Testis (tissue), 3 donors: ENCODE data around the gene PXMP2. TPM values are rescaled to one million over a fixed set of nuclear protein-coding genes. Genes with fewer than 3 reads are reported as not detected.

ENCODE experiments used
- DNase-seq: peaks from one replicate; pipeline ENCODE4 v3.0.0-alpha.2; 2019
- H3K27ac ChIP-seq, 2 donors: fragments of 200-600 bp; sonication (generic); one replicate each; pipeline ENCODE4 v1.5.1; 2019
- H3K27me3 ChIP-seq: fragments of 200-600 bp; sonication (generic); one replicate; pipeline ENCODE4 v1.5.1; 2019
- H3K36me3 ChIP-seq: fragments of 200-600 bp; sonication (generic); one replicate; pipeline ENCODE4 v1.5.1; 2017; ENCODE audit warnings: low read depth; ENCODE audit errors: missing control alignments
- H3K4me1 ChIP-seq: fragments of 200-600 bp; sonication (generic); one replicate; pipeline ENCODE4 v1.5.1; 2019
- H3K4me3 ChIP-seq, 2 donors: fragments of 200-600 bp; sonication (generic); one replicate each; pipeline ENCODE4 v1.5.1; 2017 to 2019
- H3K9me3 ChIP-seq: fragments of 200-600 bp; sonication (generic); one replicate; pipeline ENCODE4 v1.5.1; 2017
- CTCF ChIP-seq, 3 experiments: fragments of 450-650 bp in 2 of 3; fragments of 200-600 bp in 1 of 3; sonication (generic) in 1 of 3; IDR thresholded peaks; one replicate each; pipeline ENCODE4 v1.5.1; 2016 to 2019; ENCODE audit warnings: antibody characterized with exemption in 3 of 3, mild to moderate bottlenecking in 2 of 3, moderate library complexity in 1 of 3
- POLR2A ChIP-seq: fragments of 450-650 bp; IDR thresholded peaks from one replicate; pipeline ENCODE4 v1.6.1; 2017; ENCODE audit warnings: antibody characterized with exemption, mild to moderate bottlenecking, moderate library complexity
- WGBS, 2 donors: methylation state at CpG; one replicate each; pipeline ENCODE4 v1.1.5; 2018; 5-methylcytosine and 5-hydroxymethylcytosine counted together
- intact Hi-C: fragments of 100-400 bp; cut with DNase I; formaldehyde crosslinking; loops from one replicate; pipeline ENCODE4 v1.15.1; 2023; ENCODE audit warnings: low total_unique reads
- polyA plus RNA-seq: library from polyadenylated mRNA; stranded (reverse); fragments of 350-450 nt; fragmentation: Illumina TruSeq; extraction: RNeasy Lipid Tissue Mini Kit (QIAGEN cat#74804); gene quantifications from one replicate; pipeline ENCODE4 v1.2.3, GENCODE V29; 2014; ENCODE audit warnings: low read depth, low replicate concordance; ENCODE audit not compliant: insufficient read depth
- total RNA-seq, 2 donors: library from RNA; depleted of rRNA; stranded (reverse); fragments of >200 nt; gene quantifications; one replicate each; pipeline ENCODE4 v1.2.3, GENCODE V29; 2016

PXMP2 gene
- total and polyA plus RNA-seq, 3 donors from 2014 or later: 13.5 to 26.5 (median 16.0) TPM

- Histone ChIP-seq H3K27me3 (no peaks in the 10 kb centered on the region), H3K4me1 (no peaks in the 10 kb centered on the region), H3K36me3 (no peaks in the 10 kb centered on the region), H3K4me3 (no peak overlapping the region), H3K27ac (no peak overlapping the region), H3K9me3 (no peaks in the 10 kb centered on the region)
- intact Hi-C loops: no loop called here
- WGBS, 2 donors: 83 to 88% methylated on average over 19 of the region's 19 CpGs
- DNase-seq: no peak
- TF ChIP-seq POLR2A: no peak
- no peak for TF ChIP-seq CTCF (IDR thresholded peaks at IDR 0.05)
These were observed 52.4 kb downstream of the PXMP2 start for GRCh38 chr12:132739600-132740312.

GRCh38 chr12:132740313-132740646 lies 52.9 kb downstream of the PXMP2 start:
- Histone ChIP-seq H3K9me3 (no peaks in the 10 kb centered on the region), H3K4me1 (no peaks in the 10 kb centered on the region), H3K27me3 (no peaks in the 10 kb centered on the region), H3K27ac (no peak overlapping the region), H3K4me3 (no peak overlapping the region), H3K36me3 (no peaks in the 10 kb centered on the region)
- intact Hi-C loops: no loop called here
- TF ChIP-seq POLR2A (no peak), CTCF (IDR thresholded peaks at IDR 0.05) (no peak)
- no peak for DNase-seq
- WGBS, 2 donors: 86 to 90% methylated on average over 6 of the region's 6 CpGs

GRCh38 chr12:132740652-132741051 lies 53.3 kb downstream of the PXMP2 start:
- no peak for DNase-seq
- 86 to 93% methylated on average over 11 of the region's 11 CpGs for WGBS, 2 donors
- Histone ChIP-seq H3K27me3 (no peaks in the 10 kb centered on the region), H3K4me3 (no peak overlapping the region), H3K4me1 (no peaks in the 10 kb centered on the region), H3K36me3 (no peaks in the 10 kb centered on the region), H3K27ac (no peak overlapping the region), H3K9me3 (no peaks in the 10 kb centered on the region)
- intact Hi-C loops: no loop called here
- TF ChIP-seq POLR2A (no peak), CTCF (IDR thresholded peaks at IDR 0.05) (no peak)

GRCh38 chr12:132741620-132742019 lies 54.2 kb downstream of the PXMP2 start:
- H3K27ac ChIP-seq: no peak overlapping the region
- intact Hi-C loops: no loop called here
- no peak for TF ChIP-seq CTCF (IDR thresholded peaks at IDR 0.05)
- no peak for TF ChIP-seq POLR2A
- no peaks in the 10 kb centered on the region for H3K9me3 ChIP-seq
- H3K4me1 ChIP-seq: no peaks in the 10 kb centered on the region
- H3K36me3 ChIP-seq: no peaks in the 10 kb centered on the region
- H3K4me3 ChIP-seq: no peak overlapping the region
- DNase-seq: no peak
- no peaks in the 10 kb centered on the region for H3K27me3 ChIP-seq
- WGBS, 2 donors: 90 to 92% methylated on average over 8 of the region's 8 CpGs

GRCh38 chr12:132743831-132744230 lies 56.4 kb downstream of the PXMP2 start:
- Histone ChIP-seq H3K27me3 (no peaks in the 10 kb centered on the region), H3K9me3 (no peaks in the 10 kb centered on the region), H3K4me3 (no peak overlapping the region), H3K27ac (no peak overlapping the region), H3K4me1 (no peaks in the 10 kb centered on the region), H3K36me3 (no peaks in the 10 kb centered on the region)
- no peak for DNase-seq
- intact Hi-C loops: no loop called here
- 93 to 95% methylated on average over 13 of the region's 13 CpGs for WGBS, 2 donors
- TF ChIP-seq POLR2A (no peak), CTCF (IDR thresholded peaks at IDR 0.05) (no peak)
